Type B pancreatic cell (in vitro differentiated cells): ENCODE data around the gene USP7. TPM values are rescaled to one million over a fixed set of nuclear protein-coding genes. Genes with fewer than 3 reads are reported as not detected.

ENCODE experiments used
- DNase-seq: peaks from one replicate; pipeline ENCODE4 v3.0.0; 2021; ENCODE audit warnings: mixed read lengths; ENCODE audit not compliant: unreplicated experiment; ENCODE audit errors: extremely low spot score
- H3K27ac Mint-ChIP-seq: 2 replicates; pipeline ENCODE4 v1.8.0; 2021; ENCODE audit warnings: mild to moderate bottlenecking, mixed read lengths
- H3K27me3 Mint-ChIP-seq: 2 replicates; pipeline ENCODE4 v1.8.0; 2021; ENCODE audit warnings: mixed read lengths
- H3K36me3 Mint-ChIP-seq: 2 replicates; pipeline ENCODE4 v1.8.0; 2021; ENCODE audit warnings: mixed read lengths
- H3K4me1 Mint-ChIP-seq: one replicate; pipeline ENCODE4 v1.8.0; 2021; ENCODE audit warnings: mixed read lengths; ENCODE audit not compliant: unreplicated experiment
- H3K4me3 Mint-ChIP-seq: 2 replicates; pipeline ENCODE4 v1.8.0; 2021; ENCODE audit warnings: mild to moderate bottlenecking, mixed read lengths
- H3K9me3 Mint-ChIP-seq: 2 replicates; pipeline ENCODE4 v1.8.0; 2021; ENCODE audit warnings: mixed read lengths
- total RNA-seq: library from RNA; stranded (reverse); gene quantifications from 2 replicates; pipeline ENCODE4 v1.2.1, GENCODE V29; 2021; ENCODE audit warnings: low replicate concordance
- TF ChIP-seq, protein P1 (sequence below): fragments of 200-600 bp; sonication (generic); conservative IDR thresholded peaks from 2 replicates; pipeline ENCODE4 v1.5.0; 2021; ENCODE audit warnings: antibody characterized with exemption, mild to moderate bottlenecking

Gene USP7
- total RNA-seq, 1 donor from 2014 or later: 118 TPM

GRCh38 chr16:8936421-8936820 lies 27.3 kb downstream of the USP7 start:
- H3K27ac Mint-ChIP-seq: peak overlapping the region; percentile 27
- peaks cover 5% of the 10 kb centered on the region for H3K36me3 Mint-ChIP-seq
- H3K4me3 Mint-ChIP-seq: no peak overlapping the region
- H3K9me3 Mint-ChIP-seq: no peaks in the 10 kb centered on the region
- TF ChIP-seq, protein P1, sequence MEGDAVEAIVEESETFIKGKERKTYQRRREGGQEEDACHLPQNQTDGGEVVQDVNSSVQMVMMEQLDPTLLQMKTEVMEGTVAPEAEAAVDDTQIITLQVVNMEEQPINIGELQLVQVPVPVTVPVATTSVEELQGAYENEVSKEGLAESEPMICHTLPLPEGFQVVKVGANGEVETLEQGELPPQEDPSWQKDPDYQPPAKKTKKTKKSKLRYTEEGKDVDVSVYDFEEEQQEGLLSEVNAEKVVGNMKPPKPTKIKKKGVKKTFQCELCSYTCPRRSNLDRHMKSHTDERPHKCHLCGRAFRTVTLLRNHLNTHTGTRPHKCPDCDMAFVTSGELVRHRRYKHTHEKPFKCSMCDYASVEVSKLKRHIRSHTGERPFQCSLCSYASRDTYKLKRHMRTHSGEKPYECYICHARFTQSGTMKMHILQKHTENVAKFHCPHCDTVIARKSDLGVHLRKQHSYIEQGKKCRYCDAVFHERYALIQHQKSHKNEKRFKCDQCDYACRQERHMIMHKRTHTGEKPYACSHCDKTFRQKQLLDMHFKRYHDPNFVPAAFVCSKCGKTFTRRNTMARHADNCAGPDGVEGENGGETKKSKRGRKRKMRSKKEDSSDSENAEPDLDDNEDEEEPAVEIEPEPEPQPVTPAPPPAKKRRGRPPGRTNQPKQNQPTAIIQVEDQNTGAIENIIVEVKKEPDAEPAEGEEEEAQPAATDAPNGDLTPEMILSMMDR: peak; percentile 66
- no peaks in the 10 kb centered on the region for H3K27me3 Mint-ChIP-seq
- H3K4me1 Mint-ChIP-seq: peaks cover 49% of the 10 kb centered on the region
- DNase-seq: no peak

DNA sequence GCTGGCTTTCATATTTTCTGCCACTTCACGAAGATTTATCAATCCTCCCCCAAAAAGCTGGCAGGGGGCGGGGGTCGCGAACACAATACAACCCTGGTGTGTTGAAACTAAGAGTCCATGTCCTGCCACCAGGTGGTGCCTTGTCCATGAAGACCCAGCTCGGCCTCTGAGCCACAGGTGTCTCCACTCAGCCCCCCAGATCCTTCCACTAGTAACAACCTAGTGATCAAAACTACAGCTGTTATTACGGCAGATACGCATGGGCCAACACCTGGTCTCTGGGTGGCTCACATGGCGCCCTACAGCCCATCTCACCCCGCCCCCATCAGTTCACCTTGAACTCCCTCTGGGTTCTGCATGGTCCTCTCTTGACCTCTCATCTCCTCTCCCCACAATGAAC lies 27.7 kb downstream of the USP7 start:
- Mint-ChIP-seq H3K4me1 (peaks cover 46% of the 10 kb centered on the region), H3K27me3 (no peaks in the 10 kb centered on the region), H3K36me3 (peaks cover 5% of the 10 kb centered on the region), H3K4me3 (no peak overlapping the region), H3K27ac (peak overlapping the region; percentile 47), H3K9me3 (no peaks in the 10 kb centered on the region)
- TF ChIP-seq, protein P1: no peak
- DNase-seq: no peak

- Mint-ChIP-seq H3K9me3 (no peaks in the 10 kb centered on the region), H3K4me3 (no peak overlapping the region), H3K36me3 (peaks cover 6% of the 10 kb centered on the region), H3K27ac (no peak overlapping the region), H3K4me1 (peaks cover 48% of the 10 kb centered on the region), H3K27me3 (no peaks in the 10 kb centered on the region)
- TF ChIP-seq, protein P1: no peak
- DNase-seq: no peak
These were observed 29.1 kb downstream of the USP7 start for GRCh38 chr16:8934601-8935000.

- Mint-ChIP-seq H3K9me3 (no peaks in the 10 kb centered on the region), H3K27ac (no peak overlapping the region), H3K4me1 (peaks cover 43% of the 10 kb centered on the region), H3K27me3 (no peaks in the 10 kb centered on the region), H3K36me3 (peaks cover 27% of the 10 kb centered on the region), H3K4me3 (peak overlapping the region; percentile 30)
- TF ChIP-seq, protein P1: no peak
- DNase-seq: no peak
These were observed 31.8 kb downstream of the USP7 start for GRCh38 chr16:8931859-8932258.

DNA sequence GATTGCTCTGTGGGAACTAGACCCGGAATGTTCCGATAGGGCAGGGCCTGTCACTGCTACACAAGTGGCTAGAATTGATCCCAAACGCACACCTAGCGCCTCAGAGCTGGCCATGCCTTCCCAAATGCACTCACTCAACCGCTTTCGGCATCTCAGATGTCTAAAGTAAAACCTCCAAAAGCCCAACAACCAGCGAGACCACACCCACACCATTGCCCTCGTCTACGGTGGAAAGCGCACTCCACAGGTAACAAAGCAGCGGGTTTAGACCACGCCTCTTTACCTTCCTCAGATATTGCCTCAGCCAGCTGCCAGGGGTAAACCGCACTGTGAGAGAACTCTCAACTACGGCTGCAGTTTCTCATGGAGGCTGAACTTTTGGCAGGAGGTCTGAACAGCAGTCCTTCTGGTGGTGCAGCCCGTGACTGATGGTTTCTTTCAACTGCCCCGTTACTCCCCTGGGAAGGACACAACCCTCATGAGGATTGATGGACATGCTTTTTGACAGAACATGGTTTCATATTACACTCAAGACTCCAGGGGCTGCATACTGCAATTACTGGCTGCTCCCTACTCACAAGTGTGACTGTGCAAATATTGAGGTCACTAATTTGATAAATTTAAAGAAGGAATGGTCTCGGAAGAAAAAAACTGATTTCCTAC lies 34.5 kb downstream of the USP7 start:
- no peak for DNase-seq
- TF ChIP-seq, protein P1: no peak
- H3K9me3 Mint-ChIP-seq: no peaks in the 10 kb centered on the region
- H3K4me3 Mint-ChIP-seq: no peak overlapping the region
- peaks cover 26% of the 10 kb centered on the region for H3K4me1 Mint-ChIP-seq
- peaks cover 42% of the 10 kb centered on the region for H3K36me3 Mint-ChIP-seq
- no peak overlapping the region for H3K27ac Mint-ChIP-seq
- H3K27me3 Mint-ChIP-seq: no peaks in the 10 kb centered on the region
